Kidney tubule cell (primary cell): Measurements from ENCODE around the gene ECT2.

Experiments used
- DNase-seq: peaks from one replicate; pipeline ENCODE4 v3.0.0-alpha.2; 2018; ENCODE audit warnings: low spot score

ECT2 gene

DNA sequence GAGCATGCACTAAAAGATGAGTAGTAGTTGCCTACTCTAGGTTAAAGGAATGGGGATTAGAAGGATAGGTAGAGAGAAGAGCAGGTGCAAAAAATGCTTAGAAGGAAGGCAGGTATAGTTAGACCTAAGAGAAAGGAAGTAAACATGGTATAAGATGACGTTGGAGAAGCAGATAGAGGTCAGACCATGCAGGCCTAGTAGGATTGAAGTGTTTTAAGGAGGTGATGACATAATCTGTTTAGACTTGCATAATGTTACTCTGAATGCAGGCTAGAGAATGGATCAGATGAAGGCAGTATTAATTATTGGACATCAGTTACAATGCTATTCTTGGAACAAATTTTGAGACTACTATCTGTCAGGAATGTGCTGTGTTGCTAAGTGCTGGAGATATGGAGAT lies 11.1 kb upstream of the ECT2 start:
- DNase-seq = no peak

DNA sequence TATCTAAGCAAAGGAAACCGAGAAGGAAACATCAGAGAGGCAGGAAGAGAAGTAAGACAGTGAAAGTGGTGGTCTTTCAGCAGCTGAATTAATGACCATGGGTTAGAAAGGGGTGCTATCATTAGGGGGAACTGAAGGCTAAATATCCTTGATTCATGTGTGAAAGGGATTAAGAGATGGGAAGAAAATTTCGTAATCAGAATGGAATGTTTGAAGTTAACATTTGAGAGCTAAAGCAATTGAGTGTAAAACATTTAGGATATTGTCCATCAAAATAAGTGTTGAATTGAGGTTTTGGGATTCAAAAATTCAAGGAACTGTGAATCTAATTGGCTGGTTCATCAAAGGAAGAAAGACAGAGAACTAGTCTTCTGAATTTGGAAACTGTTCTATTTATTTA lies 4.1 kb upstream of the ECT2 start:
- DNase-seq = peak; percentile 16

DNA sequence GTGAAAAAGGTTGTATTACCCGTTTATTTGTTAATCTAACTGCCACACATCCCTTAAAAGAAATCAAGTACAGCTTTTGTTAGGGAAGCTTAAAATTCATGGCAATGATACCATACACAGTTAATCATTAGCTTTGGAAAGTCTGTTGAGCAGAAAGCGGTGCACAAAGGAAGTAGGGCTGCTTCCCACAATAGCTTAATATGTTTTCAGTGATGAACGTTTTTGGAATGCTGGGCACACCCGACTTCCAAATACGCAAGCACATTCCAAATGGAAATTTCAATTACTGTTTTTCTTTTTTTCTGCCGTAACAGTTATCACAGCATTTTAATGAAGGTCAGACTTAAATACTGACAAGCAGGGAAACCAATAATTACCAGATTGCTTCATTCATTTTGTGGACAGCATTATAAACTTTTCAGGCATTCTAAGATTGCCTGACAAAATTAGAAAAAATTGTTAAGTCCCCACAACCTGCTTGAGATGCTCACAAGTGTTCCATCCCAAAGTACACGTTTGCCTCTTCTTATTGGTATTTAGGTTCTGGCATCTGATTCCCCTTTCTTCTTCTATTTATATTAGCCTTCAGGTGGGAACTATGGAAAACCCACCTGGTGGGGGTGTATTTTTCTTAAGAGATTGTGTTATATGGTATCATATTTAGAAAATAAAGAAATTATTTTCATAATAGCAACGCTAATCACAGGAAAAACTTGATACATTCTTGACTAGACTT lies 1.1 kb upstream of the ECT2 start:
- DNase-seq = peak; percentile 98

DNA sequence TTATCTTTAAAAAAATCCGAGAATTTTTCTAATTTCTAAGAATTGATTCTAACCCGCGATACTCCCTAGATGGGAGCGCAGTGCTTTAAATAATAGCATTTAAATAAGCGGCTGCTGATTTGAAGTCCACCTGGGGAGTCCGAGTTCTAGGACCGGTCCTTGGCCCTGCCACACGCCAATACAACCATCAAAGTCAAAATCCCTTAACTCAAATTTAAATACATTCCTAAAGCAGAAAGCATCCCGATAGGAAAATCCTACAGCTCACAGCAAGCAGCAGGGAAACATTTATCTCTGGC lies 508 bp upstream of the ECT2 start:
- DNase-seq = no peak

DNA sequence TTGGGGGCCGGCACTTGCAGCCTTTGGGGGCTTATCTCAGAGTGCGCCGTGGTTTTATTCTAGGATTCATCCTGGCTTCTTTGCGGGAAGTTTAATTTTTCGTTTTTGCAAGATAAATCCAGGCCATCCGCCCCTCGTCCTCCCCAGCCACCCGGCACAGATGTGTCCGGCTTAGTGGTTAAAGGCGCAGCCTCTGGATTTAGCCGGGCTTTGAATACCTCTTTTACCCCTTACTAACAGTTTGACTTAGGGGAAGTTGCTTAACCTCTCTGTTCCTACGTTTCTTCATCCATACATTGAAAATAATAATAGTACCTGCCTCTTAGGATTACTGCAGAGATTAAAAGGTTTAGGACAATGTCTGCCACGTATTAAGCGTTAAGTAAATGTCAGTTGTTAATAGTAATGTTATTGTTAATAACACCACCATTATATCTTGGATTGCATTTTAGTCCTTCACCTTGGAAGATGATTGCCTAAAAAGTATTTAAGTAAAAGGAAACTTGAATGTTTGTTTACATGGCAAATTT lies 714 bp downstream of the ECT2 start:
- DNase-seq = peak; percentile 50

DNA sequence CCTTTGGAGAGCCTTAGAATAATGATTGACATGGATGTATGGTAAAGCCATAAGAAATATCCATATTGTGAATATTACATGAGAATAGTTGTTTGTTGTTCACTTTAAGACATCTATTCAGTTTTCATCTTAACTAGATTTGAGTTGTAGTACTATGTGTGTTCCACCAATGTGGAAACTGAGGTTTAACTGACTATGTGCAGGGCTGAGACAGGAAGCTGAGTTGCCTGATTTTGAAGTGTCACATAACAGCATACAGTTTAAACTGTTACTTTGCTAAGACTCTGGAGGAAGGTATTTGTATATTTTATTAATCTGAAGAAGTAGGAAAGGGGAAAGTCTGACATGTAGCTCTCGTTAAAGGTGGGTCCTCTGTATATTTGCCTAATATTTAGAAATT lies 2.1 kb downstream of the ECT2 start:
- DNase-seq = no peak

DNA sequence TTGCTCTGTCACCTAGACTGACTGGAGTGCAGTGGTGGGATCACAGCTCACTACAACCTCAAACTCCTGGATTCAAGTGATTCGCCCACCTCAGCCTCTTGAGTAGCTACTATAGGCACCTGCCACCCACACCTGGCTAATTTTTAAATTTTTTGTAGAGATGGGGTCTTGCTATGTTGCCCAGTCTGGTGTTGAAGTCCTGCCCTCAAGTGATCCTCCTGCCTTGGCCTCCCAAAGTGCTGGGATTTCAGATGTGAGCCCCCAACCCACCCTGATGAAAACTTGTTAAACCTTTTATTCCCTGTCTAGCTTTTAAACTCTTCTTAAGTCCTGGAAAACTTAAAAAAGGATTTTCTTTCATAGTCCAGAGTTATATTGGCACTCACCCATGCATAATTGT lies 2.6 kb downstream of the ECT2 start:
- no peak for DNase-seq

DNA sequence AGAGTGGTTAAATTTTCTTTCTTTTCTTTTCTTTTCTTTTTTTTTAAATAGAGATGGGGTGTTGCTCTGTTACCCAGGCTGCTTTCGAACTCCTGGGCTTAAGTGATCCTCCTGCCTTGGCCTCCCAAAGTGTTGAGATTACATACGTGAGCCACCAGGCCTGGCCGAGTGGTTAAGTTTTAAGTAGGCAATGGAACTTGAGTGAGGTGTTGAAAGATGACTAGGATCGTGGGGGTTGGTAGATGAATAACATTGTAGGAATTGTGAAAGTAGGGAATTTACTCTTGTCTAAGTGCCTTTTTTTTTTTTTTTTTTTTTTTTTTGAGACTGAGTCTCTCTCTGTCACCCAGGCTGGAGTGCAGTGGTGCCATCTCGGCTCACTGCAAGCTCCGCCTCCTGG lies 9.9 kb downstream of the ECT2 start:
- peak; percentile 48 for DNase-seq

DNA sequence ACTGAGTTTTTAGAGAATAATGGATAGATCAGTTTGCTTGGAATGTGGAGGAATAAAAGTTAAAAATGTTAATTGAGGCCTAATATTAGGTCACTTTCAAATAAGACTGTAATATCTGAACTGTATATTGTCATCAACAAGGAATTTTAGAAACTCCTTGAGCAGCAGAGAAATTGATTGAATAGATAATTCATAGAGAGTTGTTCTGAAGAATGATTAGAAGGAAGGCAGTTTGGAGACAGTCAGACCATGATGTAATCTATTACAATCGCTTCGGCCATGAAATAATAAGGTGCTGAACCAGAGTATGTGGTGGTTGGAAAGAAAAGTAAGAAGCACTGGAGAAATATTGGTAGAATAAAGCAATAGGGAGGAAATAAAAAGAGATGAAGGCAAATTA lies 15.7 kb downstream of the ECT2 start:
- DNase-seq = no peak

DNA sequence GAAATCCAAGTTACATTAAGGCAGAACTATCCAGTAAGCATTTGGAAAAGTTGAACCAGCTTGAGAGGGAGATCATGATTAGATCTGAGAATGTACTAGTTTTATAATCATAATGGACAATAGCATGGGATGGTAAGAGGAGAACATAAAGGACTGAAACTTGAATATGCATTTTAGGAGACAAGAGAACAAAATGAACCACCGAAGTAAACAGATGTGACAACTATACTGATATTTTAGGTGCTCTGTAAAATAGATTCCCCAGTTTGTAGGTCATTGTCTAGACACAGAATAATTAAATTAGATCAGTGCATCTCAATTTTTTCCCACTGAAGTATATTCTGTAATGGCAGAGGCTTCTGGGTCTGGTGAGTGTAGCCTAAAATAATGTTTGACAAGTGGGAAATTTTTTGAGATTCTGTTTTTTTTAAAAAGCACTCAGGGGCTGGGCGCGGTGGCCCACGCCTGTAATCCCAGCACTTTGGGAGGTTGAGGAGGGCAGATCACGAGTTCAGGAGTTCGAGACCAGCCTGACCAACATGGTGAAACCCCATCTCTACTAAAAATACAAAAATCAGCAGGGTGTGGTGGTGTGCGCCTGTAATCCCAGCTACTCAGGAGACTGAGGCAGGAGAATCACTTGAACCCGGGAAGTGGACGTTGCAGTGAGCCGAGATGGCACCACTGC lies 16.3 kb downstream of the ECT2 start:
- no peak for DNase-seq

DNA sequence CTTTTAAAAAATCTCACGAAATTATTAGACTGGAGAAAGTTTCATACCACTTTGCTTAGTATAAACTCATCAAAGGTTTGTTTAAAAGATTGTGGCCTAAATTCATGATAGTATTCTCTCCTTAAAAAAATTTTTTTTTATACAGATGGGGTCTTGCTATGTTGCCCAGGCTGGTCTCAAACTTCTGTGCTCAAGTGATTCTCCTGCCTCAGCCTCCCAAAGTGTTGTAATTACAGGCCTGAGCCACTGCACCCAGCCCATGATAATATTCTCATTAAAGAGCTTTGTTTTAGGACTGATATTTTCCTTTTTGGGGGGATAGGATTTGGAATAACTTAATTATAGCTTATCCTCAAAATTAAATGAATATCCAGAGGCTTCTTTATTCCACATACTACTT lies 19.9 kb downstream of the ECT2 start:
- no peak for DNase-seq

DNA sequence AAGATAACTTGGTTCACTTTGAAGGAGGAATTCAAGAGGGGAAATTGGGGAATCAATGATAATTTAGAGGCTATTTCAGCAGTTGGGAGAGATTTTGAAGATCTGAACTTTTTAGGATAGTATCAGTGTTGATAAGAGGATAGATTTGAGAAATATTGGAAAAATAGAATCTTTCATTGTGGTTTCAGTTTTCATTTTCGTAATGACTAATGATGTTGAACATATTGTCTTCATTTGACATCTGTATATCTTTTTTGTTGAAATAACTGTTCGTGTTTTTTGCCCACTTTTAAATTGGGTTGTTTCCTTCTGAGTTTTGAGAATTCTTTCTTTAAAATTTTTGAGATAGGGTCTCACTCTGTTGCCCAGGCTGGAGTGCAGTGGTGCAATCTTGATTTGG lies 21.1 kb downstream of the ECT2 start:
- no peak for DNase-seq

DNA sequence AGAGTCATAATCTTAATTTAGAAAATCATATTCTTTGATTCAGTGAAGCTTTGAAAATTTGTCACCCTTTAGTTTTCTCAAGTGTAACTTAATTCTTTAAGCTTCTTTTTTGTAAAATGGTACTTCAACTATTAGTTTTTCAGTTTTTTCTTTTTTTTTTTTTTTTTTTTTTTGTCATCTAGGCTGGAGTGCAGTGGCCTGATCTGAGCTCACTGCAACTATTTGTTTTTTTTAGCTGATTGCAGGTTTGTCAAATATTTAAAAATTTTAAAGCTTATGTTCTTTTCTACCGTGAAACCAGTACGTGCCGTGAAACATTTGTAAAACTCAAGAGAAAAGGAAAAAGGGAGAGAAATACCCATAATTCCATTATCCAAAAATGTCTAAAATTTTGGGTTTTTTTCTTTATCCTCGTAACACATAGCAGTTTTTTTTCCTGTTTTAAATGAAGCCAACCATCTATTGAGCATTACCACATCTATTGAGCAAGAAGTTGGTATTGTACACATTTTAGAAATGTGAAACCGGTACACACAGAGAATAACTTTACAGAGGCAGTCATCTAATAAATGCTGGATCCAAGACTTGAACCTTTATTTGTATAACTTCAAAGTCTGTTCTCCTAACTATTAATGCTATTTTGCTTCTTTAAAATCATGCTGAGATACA lies 25.7 kb downstream of the ECT2 start:
- no peak for DNase-seq

DNA sequence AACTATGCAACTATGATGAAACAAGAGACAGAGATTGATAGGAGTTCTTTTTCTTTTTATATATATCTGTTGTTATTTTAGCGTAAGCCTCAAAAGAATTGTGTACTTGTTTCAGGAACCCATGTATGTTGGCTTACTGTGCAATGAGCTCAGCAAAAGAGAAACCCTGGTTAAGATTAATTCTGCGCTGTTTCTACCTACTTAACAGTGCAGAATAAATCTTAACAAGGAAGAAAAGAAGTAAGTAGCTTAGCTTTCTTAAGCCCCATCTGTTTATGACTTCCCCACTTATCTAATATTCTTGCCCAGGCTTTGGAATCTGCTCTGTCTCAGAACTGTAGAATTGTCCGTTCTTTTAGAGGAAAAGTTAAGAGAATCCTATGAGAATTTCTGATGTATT lies 27.4 kb downstream of the ECT2 start:
- DNase-seq = no peak

DNA sequence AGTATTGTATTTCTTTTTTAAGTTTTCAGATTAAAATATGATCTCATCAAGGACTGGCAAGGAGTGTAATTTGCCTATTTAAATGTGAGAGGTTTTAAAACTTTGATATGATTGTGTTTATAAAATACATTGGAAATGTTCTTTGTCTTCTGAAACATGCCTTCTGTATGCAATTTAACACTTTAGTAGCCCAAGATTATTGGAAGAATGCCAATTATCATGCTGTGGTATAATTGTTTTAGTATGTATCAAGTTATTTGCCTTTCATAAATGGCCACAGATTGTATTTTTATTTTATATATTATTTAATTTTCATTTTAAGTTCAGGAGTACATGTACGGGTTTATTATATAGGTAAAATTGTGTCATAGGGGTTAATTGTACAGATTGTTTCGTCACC lies 31.7 kb downstream of the ECT2 start:
- DNase-seq = no peak

DNA sequence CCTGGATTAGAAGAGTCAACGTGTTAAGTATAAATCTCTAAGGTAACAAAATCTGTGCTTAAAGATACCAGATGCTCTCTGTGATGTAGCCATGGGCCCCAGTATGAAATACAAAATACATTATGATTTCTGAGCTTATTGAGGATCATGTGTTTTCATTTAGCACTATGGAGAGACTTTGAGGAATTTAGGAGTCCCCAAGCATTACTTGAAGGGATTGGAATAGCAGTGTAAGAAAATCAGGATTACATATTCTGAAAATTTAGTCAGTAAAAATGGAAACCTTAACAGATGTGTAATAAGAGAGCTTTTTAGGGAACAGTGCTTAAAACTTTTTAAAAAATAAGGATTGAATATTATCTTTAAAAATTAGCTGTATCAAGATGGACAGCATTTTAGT lies 35.5 kb downstream of the ECT2 start:
- DNase-seq = no peak

DNA sequence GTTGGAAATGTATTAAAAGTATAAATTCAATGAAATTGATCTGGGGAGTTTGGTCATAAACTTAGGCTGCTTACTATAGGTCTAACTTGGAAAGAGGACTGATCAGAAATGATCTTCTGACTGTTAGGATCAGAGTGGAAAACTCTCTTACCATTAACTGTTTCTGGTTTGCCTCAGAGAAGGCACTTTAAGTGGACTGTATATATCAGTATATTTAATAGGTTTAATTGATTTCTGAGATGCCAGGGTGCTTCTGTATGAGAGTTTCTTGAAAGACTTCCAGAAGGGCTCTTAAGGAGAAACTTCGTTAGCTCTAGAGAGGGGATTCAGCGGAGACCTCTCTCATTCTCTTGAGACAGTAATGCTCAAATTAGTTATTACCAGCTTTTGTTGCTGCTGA lies 36.5 kb downstream of the ECT2 start:
- no peak for DNase-seq

DNA sequence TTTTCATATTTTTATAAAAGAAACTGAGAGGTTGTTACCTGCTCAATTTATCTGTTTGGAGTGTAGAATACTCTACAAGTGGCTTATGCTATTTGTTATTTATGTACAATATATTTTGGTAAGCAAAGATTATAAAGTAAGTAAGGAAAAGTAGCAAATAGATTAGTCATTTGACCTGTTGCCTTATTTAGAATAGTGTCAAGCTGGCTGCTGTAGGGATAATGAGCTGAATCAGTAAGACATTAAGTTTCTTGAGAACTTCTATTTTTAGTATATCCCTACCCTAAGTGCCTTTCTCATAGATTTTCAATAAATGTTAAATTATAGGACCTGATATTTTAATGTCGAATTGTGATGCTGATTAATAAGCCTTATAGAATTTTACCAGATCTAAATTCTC lies 37.2 kb downstream of the ECT2 start:
- no peak for DNase-seq

DNA sequence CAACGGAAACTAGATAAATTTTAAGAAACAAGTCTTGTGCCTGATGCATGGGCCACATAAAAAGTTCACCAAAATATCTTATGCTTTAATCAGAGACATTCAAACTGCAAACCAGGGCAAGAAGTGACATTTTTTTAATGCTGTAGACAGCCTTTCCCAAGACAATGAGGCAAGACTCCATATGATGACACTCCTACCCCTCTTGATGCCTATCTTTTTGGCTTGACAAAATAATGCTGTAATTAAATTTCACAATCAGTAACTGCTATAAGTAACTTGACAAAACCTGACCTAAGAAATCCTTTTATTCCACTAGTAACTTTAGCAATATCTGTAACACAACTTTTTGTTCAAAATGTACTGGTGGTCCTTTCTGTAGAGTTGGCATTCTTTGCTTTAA lies 48.7 kb downstream of the ECT2 start:
- DNase-seq = no peak

DNA sequence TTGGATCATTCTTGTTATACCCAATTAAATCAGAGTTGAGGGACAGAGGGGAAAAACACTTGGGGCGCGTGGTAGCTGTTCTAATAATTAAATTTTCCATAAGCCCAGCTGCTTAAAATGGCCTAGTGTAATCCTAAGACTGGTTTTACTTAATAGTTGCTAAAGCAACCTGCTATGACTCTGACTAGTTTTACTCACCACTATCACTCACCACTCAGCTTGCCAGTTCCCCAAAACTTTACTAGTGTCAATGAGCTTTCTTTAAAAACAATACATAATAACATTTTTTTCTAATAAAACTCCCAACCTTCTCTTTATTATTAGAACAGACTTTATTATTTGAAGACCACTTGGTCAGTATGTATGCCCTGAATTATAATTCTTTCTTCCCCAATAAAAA lies 49.6 kb downstream of the ECT2 start:
- no peak for DNase-seq

DNA sequence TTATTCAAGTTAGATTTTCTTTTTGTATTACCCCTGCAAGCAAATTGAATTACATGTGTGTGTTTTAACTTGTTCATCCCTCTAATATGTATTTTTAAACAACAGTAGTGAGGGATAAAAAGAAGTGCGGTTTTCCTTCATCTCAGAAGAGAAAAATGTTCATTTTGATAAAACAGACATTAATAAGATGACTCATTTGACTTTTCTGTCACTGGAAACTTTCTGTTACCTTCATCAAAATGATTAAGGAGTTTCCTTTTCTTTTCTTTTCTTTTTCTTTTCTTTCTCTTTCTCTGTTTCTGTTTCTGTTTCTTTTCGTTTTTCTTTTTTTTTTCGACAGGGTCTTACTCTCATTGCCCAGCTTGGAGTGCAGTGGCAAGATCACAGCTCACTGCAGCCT lies 53.0 kb downstream of the ECT2 start:
- no peak for DNase-seq

DNA sequence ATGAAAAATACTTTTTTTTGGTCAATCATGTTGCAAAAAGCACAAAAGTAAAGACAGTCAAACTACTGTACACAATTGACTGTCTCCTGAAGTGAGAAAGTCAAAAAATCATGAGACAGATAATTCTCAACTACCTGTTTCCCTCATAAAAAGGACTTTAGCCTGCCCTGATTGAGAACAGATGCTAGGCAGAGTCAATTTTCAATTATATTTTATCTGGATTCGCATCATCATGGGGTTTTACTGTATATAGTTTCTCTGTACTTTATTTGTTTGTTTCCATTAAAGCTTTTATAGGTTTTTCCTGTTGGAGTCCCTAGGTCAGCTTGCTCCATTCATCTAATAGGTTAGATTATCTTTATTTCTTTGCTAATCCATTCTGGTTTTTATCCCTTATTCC lies 53.8 kb downstream of the ECT2 start:
- DNase-seq = no peak

DNA sequence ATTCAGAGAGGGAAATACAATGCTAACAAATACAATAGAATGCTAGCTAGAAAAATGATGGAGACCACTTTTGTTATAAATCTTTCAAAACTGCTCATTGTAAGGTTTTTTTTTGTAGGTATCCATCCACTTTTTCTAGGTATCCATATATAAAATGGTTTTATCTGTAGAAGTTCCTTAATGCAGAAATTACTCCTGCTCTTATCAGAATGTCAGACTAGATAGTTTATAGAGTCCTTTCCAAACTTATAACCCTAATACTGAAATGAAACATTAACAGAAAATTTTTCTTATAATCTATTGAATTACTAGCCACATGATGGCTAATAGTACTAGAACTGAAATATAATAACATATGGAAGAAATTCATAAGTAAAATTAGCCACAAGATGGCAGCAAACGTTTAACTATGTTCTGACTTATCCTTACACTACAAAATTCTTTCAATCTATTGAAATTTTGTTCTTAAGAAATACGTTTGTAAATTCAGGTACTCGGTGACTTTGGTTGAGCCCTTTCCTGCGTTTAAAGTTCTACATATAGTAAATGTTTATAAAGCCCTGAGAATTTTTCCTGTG lies 58.5 kb downstream of the ECT2 start:
- peak; percentile 42 for DNase-seq
